Pulmonary artery endothelial cell (primary cell): ENCODE measurements around the gene CACFD1. TPM values are rescaled to one million over a fixed set of nuclear protein-coding genes. Genes with fewer than 3 reads are reported as not detected.

Experiments used
- DNase-seq: peaks from one replicate; pipeline ENCODE4 v3.0.0-alpha.2; 2011; ENCODE audit warnings: low read depth, low spot score
- total RNA-seq: library from RNA; depleted of rRNA; stranded (reverse); fragments of >200 nt; gene quantifications from 2 replicates; pipeline ENCODE4 v1.2.3, GENCODE V29; 2014

CACFD1 gene
- total RNA-seq = 6.1 and 8.2 TPM in 2 replicates

GRCh38 chr9:133459476-133460404 lies at the start of gene CACFD1:
Gene CACFD1, plus strand, starts transcription at chr9:133459978. Its CDS starts 89 bp downstream, at chr9:133460067.
- DNase-seq = peak; percentile 74

- DNase-seq = no peak
Observed at GRCh38 chr9:133415170-133415569, 44.6 kb upstream of the CACFD1 start.

- peak; percentile 35 for DNase-seq
Observed at GRCh38 chr9:133417541-133418461, 42.0 kb upstream of the CACFD1 start, which contains the start of gene REXO4. Gene REXO4, minus strand, starts transcription at chr9:133418010. Its CDS starts 166 bp downstream, at chr9:133417844.

DNA sequence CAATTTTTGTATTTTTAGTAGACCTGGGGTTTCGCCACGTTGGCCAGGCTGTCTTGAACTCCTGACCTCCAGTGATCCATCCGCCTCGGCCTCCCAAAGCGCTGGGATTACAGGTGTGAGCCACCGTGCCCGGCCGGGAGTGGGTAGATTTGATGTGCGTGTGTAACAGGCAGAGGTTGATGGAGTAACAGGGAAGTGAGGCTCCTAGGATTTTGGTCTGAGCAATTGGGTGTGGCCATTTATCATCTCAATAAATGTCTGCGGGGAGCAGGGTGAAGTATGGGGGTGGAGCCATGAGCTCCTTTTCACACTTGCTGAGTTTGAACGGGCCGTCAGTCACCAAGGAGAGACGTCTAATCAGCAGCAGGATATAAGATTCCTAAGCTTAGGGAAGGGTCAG lies 40.8 kb upstream of the CACFD1 start:
- no peak for DNase-seq

DNA sequence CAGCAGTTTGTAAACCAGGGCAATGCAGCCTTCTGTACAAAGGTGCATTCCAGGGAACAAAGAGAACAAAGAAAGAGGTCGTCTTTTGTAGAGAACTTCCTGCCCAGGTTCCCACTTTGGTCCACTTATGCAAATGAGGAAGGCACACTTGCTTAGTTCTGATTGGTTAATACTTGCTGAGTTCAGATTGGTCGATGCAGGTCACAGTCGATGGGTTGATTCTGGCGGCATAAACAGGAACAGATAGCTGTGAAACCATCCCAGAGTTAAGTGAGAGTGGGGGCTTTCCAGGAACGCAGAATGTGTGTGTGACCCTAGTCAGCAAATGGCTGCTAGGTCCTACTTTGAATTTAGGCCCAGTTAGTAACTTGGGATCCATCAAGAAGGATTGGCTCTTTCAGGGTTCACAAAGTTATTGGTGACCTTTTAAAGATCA lies 39.4 kb upstream of the CACFD1 start:
- no peak for DNase-seq

- no peak for DNase-seq
Observed at GRCh38 chr9:133421615-133422542, 37.9 kb upstream of the CACFD1 start, which contains the start of gene ADAMTS13. Gene ADAMTS13, plus strand, starts transcription at chr9:133422367. Its CDS starts 77 bp downstream, at chr9:133422444.

GRCh38 chr9:133423216-133423615 lies 36.6 kb upstream of the CACFD1 start:
- no peak for DNase-seq

DNA sequence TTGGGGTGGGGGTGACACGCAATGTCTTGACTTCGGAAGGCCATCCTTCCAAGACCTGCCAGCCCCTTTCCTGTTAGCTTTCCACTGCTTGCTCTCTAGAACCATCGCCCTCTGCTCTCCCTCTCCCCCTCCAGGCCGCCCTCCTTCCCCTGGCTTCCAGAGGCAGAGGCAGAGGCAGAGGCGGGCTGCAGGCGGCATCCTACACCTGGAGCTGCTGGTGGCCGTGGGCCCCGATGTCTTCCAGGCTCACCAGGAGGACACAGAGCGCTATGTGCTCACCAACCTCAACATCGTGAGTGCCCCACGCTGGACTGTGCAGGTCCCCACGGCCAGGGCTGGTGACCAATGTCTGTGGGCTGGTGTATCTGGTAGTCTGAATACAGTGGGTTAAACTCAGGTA lies 35.6 kb upstream of the CACFD1 start:
- DNase-seq = no peak

DNA sequence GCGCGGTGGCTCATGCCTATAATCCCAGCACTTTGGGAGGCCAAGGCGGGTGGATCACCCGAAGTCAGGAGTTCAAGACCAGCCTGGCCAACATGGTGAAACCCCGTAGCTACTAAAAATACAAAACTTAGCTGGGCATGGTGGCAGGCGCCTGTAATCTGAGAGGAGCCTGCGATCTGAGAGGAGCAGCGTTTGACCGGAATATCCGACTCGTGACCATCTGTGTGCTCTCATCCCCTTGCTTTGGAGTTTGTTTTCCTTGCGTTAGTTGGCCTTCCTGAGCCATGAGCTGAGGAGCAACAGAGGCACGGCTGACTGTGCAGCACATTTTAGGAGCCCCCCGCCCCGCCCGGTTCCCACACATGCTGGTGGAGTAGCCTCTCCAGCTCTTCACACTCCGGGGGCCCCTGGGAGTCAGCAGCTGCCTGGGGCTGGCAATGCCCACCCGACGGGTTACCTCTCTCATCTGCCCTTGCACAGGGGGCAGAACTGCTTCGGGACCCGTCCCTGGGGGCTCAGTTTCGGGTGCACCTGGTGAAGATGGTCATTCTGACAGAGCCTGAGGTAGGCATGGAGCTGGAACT lies 34.6 kb upstream of the CACFD1 start:
- DNase-seq = no peak

GRCh38 chr9:133426011-133426410 lies 33.8 kb upstream of the CACFD1 start:
- DNase-seq = no peak

- no peak for DNase-seq
Observed at GRCh38 chr9:133427658-133428348, 32.0 kb upstream of the CACFD1 start.

DNA sequence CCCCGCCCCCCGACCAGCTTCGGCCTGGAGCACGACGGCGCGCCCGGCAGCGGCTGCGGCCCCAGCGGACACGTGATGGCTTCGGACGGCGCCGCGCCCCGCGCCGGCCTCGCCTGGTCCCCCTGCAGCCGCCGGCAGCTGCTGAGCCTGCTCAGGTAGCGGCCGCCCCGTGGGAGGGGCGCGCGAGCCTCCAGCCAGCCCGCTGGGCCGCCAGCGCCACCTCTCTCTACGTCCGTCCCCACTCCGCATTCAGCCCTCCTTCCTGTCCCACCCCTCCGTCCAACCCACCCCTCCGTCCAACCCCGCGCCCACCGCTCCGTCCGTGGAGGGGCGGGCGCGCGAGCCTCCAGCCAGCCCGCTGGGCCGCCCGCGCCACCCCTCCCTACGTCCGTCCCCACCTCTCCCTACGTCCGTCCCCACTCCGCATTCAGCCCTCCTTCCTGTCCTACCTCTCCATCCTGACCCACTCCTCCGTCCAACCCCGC lies 31.1 kb upstream of the CACFD1 start:
- no peak for DNase-seq

GRCh38 chr9:133429214-133429613 lies 30.6 kb upstream of the CACFD1 start:
- no peak for DNase-seq

DNA sequence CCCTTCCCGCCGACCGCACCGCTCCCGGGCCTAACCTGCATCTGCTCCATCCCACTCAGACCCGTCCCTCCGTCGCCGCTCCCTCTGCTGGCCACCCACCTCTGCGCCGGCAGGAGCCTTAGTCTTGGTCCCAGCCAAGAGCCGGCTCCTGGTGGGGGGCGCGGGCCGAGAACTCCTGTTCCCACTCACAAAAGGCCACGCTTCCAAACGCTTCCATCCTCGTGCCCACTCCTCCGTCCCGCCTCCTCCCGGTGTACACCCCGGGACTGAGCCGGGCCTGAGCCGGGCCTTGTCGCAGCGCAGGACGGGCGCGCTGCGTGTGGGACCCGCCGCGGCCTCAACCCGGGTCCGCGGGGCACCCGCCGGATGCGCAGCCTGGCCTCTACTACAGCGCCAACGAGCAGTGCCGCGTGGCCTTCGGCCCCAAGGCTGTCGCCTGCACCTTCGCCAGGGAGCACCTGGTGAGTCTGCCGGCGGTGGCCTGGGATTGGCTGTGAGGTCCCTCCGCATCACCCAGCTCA lies 30.1 kb upstream of the CACFD1 start:
- DNase-seq = no peak

DNA sequence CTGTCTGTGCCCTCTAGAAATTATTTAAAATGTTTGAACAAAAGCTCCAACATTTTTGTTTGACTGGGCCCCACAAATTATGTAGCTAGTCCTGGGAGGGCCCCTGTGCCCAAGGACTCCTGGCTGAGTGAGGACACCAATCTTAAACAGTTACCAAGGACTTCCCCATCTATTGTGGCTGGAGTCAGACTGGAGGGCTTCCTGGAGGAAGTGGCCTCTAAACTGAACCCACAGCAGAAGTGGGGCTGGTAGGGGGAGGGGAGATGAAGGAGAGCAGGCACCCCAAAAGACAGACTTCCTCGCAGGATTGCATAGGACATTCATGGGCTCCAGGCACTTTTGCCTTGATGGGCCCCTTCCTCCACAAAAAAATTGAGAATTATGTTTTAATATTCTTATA lies 29.5 kb upstream of the CACFD1 start:
- DNase-seq = no peak

DNA sequence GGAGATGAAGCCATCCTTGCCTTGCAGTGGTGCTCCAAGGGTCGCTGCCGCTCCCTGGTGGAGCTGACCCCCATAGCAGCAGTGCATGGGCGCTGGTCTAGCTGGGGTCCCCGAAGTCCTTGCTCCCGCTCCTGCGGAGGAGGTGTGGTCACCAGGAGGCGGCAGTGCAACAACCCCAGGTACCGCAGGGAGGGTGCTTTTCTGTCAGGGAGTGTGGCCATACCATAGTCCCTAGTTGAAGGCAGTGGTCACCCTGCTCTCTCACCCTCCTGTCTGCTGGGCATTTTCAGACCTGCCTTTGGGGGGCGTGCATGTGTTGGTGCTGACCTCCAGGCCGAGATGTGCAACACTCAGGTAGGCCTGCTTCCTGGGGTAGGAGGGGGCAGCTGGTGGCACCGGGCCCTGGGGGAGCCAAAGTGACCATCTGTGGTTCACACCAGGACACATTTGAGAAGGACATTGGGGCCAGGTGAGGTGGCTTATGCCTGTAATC lies 26.4 kb upstream of the CACFD1 start:
- DNase-seq = no peak

GRCh38 chr9:133436681-133437080 lies 23.1 kb upstream of the CACFD1 start:
- no peak for DNase-seq

DNA sequence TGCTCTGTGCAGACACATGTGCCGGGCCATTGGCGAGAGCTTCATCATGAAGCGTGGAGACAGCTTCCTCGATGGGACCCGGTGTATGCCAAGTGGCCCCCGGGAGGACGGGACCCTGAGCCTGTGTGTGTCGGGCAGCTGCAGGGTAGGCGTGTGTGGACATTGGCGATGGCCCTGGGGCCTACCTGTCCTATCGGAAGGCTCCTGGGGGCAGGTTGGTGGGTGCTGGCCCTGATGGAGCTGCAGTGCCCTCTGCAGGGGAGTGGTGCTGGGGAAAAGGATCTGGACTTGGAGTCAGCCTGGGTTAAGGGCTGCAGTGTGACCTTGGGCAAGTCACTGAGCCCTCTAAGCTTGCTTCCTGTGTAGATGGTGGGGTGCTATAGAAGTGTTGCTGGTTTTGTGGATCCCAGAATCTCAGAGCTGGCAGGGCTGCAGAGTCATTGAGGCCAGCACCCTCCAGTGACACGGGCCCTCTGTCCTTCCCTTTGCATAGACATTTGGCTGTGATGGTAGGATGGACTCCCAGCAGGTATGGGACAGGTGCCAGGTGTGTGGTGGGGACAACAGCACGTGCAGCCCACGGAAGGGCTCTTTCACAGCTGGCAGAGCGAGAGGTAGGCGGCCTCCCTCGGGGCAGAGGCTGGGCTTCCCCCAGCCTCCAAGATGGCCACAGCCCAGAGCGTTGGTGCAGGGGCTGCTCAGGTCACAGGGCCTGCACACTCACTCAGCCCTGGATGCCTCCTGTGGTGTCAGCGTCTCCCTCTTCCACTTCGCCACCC lies 21.8 kb upstream of the CACFD1 start:
- no peak for DNase-seq
